Activated gamma-delta T cell treated with Interleukin-2 at 50 U/mL for 16 hours (primary cell): ENCODE data around the gene PTPRD.

Experiments
- DNase-seq: peaks from one replicate; pipeline ENCODE4 v3.0.0-alpha.2; 2020

The PTPRD gene

GRCh38 chr9:10045598-10045997 lies 567.2 kb downstream of the PTPRD start:
- no peak for DNase-seq

GRCh38 chr9:10041726-10042229 lies 571.0 kb downstream of the PTPRD start:
- DNase-seq = no peak

GRCh38 chr9:10036095-10036494 lies 576.7 kb downstream of the PTPRD start:
- DNase-seq = no peak

GRCh38 chr9:10032166-10032565 lies 580.6 kb downstream of the PTPRD start:
- DNase-seq = no peak

GRCh38 chr9:10026443-10026984 lies 586.3 kb downstream of the PTPRD start:
- no peak for DNase-seq

- no peak for DNase-seq
Measured at GRCh38 chr9:10015755-10016154, 597.0 kb downstream of the PTPRD start.

- DNase-seq = no peak
Measured at GRCh38 chr9:10014889-10015288, 597.9 kb downstream of the PTPRD start.

GRCh38 chr9:10009401-10009800 lies 603.4 kb downstream of the PTPRD start:
- DNase-seq = no peak

- DNase-seq = no peak
Measured at GRCh38 chr9:10008101-10008799, 604.6 kb downstream of the PTPRD start.

- no peak for DNase-seq
Measured at GRCh38 chr9:10007356-10007755, 605.4 kb downstream of the PTPRD start.

- no peak for DNase-seq
Measured at GRCh38 chr9:10005206-10005605, 607.6 kb downstream of the PTPRD start.

- no peak for DNase-seq
Measured at GRCh38 chr9:10003047-10003446, 609.8 kb downstream of the PTPRD start.

- DNase-seq = no peak
Measured at GRCh38 chr9:10000669-10001068, 612.1 kb downstream of the PTPRD start.

- DNase-seq = no peak
Measured at GRCh38 chr9:9998491-9999287, 614.1 kb downstream of the PTPRD start.

GRCh38 chr9:9997585-9997984 lies 615.2 kb downstream of the PTPRD start:
- DNase-seq = no peak

- no peak for DNase-seq
Measured at GRCh38 chr9:9996259-9996658, 616.5 kb downstream of the PTPRD start.

GRCh38 chr9:9992936-9993335 lies 619.9 kb downstream of the PTPRD start:
- no peak for DNase-seq

GRCh38 chr9:9973062-9973461 lies 639.7 kb downstream of the PTPRD start:
- DNase-seq = no peak

- DNase-seq = no peak
Measured at GRCh38 chr9:9970514-9970913, 642.3 kb downstream of the PTPRD start.

GRCh38 chr9:9963841-9964240 lies 649.0 kb downstream of the PTPRD start:
- no peak for DNase-seq

GRCh38 chr9:9961934-9962333 lies 650.9 kb downstream of the PTPRD start:
- no peak for DNase-seq

GRCh38 chr9:9961487-9961886 lies 651.3 kb downstream of the PTPRD start:
- DNase-seq = no peak

GRCh38 chr9:9951556-9952160 lies 661.1 kb downstream of the PTPRD start:
- DNase-seq = no peak

- DNase-seq = no peak
Measured at GRCh38 chr9:9950813-9951212, 662.0 kb downstream of the PTPRD start.
